Left colon (tissue), 2 donors: Measurements from ENCODE around the gene NPAS3. TPM values are rescaled to one million over a fixed set of nuclear protein-coding genes. Genes with fewer than 3 reads are reported as not detected.

Source experiments
- ATAC-seq: fragments of 200-7000 bp; cut with Tn5 transposase; one replicate; pipeline ENCODE4 v1.9.1; 2020; ENCODE audit warnings: mild to moderate bottlenecking, moderate library complexity
- DNase-seq, 2 donors: peaks; one replicate each; pipeline ENCODE4 v3.0.0-alpha.2; 2020
- intact Hi-C, 2 donors: fragments of 100-400 bp; cut with DNase I in 1 of 2; cut with micrococcal nuclease in 1 of 2; formaldehyde crosslinking; loops; one replicate each; pipeline versions ENCODE4 v1.11.2 to v1.14.0; 2022; cut with DNase I, micrococcal nuclease
- total RNA-seq, 2 donors: library from RNA; stranded (reverse); fragmentation: NEBNext Ultra II Directional; extraction: Animal tissue kit (Norgen Biotek cat#: 25700); gene quantifications; one replicate each; pipeline ENCODE4 v1.2.1, GENCODE V29; 2021
- donor health status: DM: no; HTN: no; CAD: no.
- donor health status: DM: yes; HTN: yes; CAD: no.

Gene NPAS3
- total RNA-seq, 2 donors from 2014 or later: 0.37 to 1.6 TPM

- DNase-seq (peak; percentile 63 to 78), ATAC-seq (peak; percentile 98)
- intact Hi-C loops: no loop called here
Observed at GRCh38 chr14:33848706-33849454, 910.2 kb downstream of the NPAS3 start.

GRCh38 chr14:33849455-33849801 lies 910.7 kb downstream of the NPAS3 start:
- DNase-seq (no peak), ATAC-seq (no peak)
- intact Hi-C loops: no loop called here

GRCh38 chr14:33850826-33851225 lies 912.1 kb downstream of the NPAS3 start:
- ATAC-seq (no peak), DNase-seq (no peak)
- intact Hi-C loops: no loop called here

- no peak for ATAC-seq
- intact Hi-C loops: no loop called here
- no peak for DNase-seq
Observed at GRCh38 chr14:33851366-33851765, 912.7 kb downstream of the NPAS3 start.

GRCh38 chr14:33851931-33852330 lies 913.3 kb downstream of the NPAS3 start:
- intact Hi-C loops: no loop called here
- ATAC-seq (no peak), DNase-seq (no peak)
